Vagina (tissue), 2 donors: ENCODE data around the gene GBP7. TPM values are rescaled to one million over a fixed set of nuclear protein-coding genes. Genes with fewer than 3 reads are reported as not detected.

ENCODE experiments used
- DNase-seq, 2 donors: peaks; one replicate each; pipeline ENCODE4 v3.0.0-alpha.2; 2017; ENCODE audit errors: extremely low spot score in 2 of 2
- H3K27ac ChIP-seq: fragments of 200-600 bp; sonication (generic); one replicate; pipeline ENCODE4 v1.5.1; 2019
- H3K27me3 ChIP-seq: fragments of 200-600 bp; sonication (generic); one replicate; pipeline ENCODE4 v1.5.1; 2019
- H3K36me3 ChIP-seq, 2 donors: fragments of 200-600 bp; sonication (generic); one replicate each; pipeline ENCODE4 v1.5.1; 2017 to 2019
- H3K4me1 ChIP-seq: fragments of 200-600 bp; sonication (generic); one replicate; pipeline ENCODE4 v1.5.1; 2019
- H3K4me3 ChIP-seq, 2 donors: fragments of 200-600 bp; sonication (generic); 1 replicate in 1 of 2; 2 replicates in 1 of 2; pipeline ENCODE4 v1.5.1; 2016 to 2019
- H3K9me3 ChIP-seq: fragments of 200-600 bp; sonication (generic); one replicate; pipeline ENCODE4 v1.5.1; 2019
- CTCF ChIP-seq, 3 experiments: fragments of 450-650 bp in 2 of 3; fragments of 200-600 bp in 1 of 3; sonication (generic) in 1 of 3; IDR thresholded peaks; one replicate each; pipeline ENCODE4 v1.5.1; 2017 to 2019; ENCODE audit warnings: antibody characterized with exemption in 3 of 3, mild to moderate bottlenecking in 2 of 3, moderate library complexity in 2 of 3
- POLR2A ChIP-seq, 2 donors: fragments of 450-650 bp; IDR thresholded peaks; one replicate each; pipeline ENCODE4 v1.6.1; 2017; ENCODE audit warnings: antibody characterized with exemption in 2 of 2, mild to moderate bottlenecking in 2 of 2, moderate library complexity in 2 of 2
- POLR2AphosphoS5 ChIP-seq, 2 donors: sonication (generic); formaldehyde crosslinking; IDR thresholded peaks; one replicate each; pipeline ENCODE4 v1.9.0; 2017; ENCODE audit warnings: antibody characterized with exemption in 2 of 2, mild to moderate bottlenecking in 2 of 2, low read depth in 1 of 2; ENCODE audit not compliant: insufficient read depth in 1 of 2
- intact Hi-C: fragments of 100-400 bp; cut with DNase I; formaldehyde crosslinking; loops from one replicate; pipeline ENCODE4 v1.15.1; 2023
- total RNA-seq: library from RNA; depleted of rRNA; stranded (reverse); fragments of >200 nt; gene quantifications from one replicate; pipeline ENCODE4 v1.2.3, GENCODE V29; 2016

The GBP7 gene
- total RNA-seq, 1 donor from 2014 or later = not detected

GRCh38 chr1:89151047-89151446 is 24.8 kb downstream of the GBP7 start:
- TF ChIP-seq POLR2AphosphoS5 (IDR thresholded peaks at IDR 0.05; ENCODE audit: insufficient read depth in 1 of 2, low read depth in 1 of 2) (no peak), CTCF (IDR thresholded peaks at IDR 0.05) (no peak), POLR2A (IDR thresholded peaks at IDR 0.05) (no peak)
- no peaks in the 10 kb centered on the region for H3K36me3 ChIP-seq
- no peak for DNase-seq
- intact Hi-C loops = no loop called here
- no peak overlapping the region for H3K4me3 ChIP-seq
- H3K9me3 ChIP-seq = no peaks in the 10 kb centered on the region
- H3K27me3 ChIP-seq = no peaks in the 10 kb centered on the region
- H3K4me1 ChIP-seq = no peaks in the 10 kb centered on the region
- no peak overlapping the region for H3K27ac ChIP-seq

- intact Hi-C loops = no loop called here
- no peak overlapping the region for H3K4me3 ChIP-seq
- no peak overlapping the region for H3K27ac ChIP-seq
- no peaks in the 10 kb centered on the region for H3K27me3 ChIP-seq
- H3K9me3 ChIP-seq = no peaks in the 10 kb centered on the region
- no peak for DNase-seq
- H3K4me1 ChIP-seq = no peaks in the 10 kb centered on the region
- H3K36me3 ChIP-seq = no peaks in the 10 kb centered on the region
- no peak for TF ChIP-seq POLR2AphosphoS5 (IDR thresholded peaks at IDR 0.05; ENCODE audit: insufficient read depth in 1 of 2, low read depth in 1 of 2)
- no peak for TF ChIP-seq POLR2A (IDR thresholded peaks at IDR 0.05)
- no peak for TF ChIP-seq CTCF (IDR thresholded peaks at IDR 0.05)
Observed at GRCh38 chr1:89149976-89150375, 25.8 kb downstream of the GBP7 start.

- no peak overlapping the region for H3K4me3 ChIP-seq
- H3K27ac ChIP-seq = no peak overlapping the region
- H3K9me3 ChIP-seq = no peaks in the 10 kb centered on the region
- no peaks in the 10 kb centered on the region for H3K27me3 ChIP-seq
- intact Hi-C loops = no loop called here
- TF ChIP-seq POLR2AphosphoS5 (IDR thresholded peaks at IDR 0.05; ENCODE audit: insufficient read depth in 1 of 2, low read depth in 1 of 2) (no peak), POLR2A (IDR thresholded peaks at IDR 0.05) (no peak), CTCF (IDR thresholded peaks at IDR 0.05) (no peak)
- H3K4me1 ChIP-seq = no peaks in the 10 kb centered on the region
- DNase-seq = no peak
- no peaks in the 10 kb centered on the region for H3K36me3 ChIP-seq
Observed at GRCh38 chr1:89149229-89149628, 26.6 kb downstream of the GBP7 start.

- H3K4me3 ChIP-seq = no peak overlapping the region
- no peak overlapping the region for H3K27ac ChIP-seq
- H3K27me3 ChIP-seq = no peaks in the 10 kb centered on the region
- no peaks in the 10 kb centered on the region for H3K4me1 ChIP-seq
- DNase-seq = no peak
- no peaks in the 10 kb centered on the region for H3K9me3 ChIP-seq
- intact Hi-C loops = loop anchor here (1.0 kb wide), 1 partner anchor 22 kb away; the partner anchor contains the start of gene GBP2
- no peaks in the 10 kb centered on the region for H3K36me3 ChIP-seq
- no peak for TF ChIP-seq POLR2AphosphoS5 (IDR thresholded peaks at IDR 0.05; ENCODE audit: insufficient read depth in 1 of 2, low read depth in 1 of 2)
- no peak for TF ChIP-seq POLR2A (IDR thresholded peaks at IDR 0.05)
- TF ChIP-seq CTCF (IDR thresholded peaks at IDR 0.05) = no peak
Observed at GRCh38 chr1:89147678-89148658, 27.8 kb downstream of the GBP7 start.

GRCh38 chr1:89146721-89147120 is 29.1 kb downstream of the GBP7 start:
- H3K4me1 ChIP-seq = no peaks in the 10 kb centered on the region
- no peaks in the 10 kb centered on the region for H3K27me3 ChIP-seq
- no peak for TF ChIP-seq POLR2AphosphoS5 (IDR thresholded peaks at IDR 0.05; ENCODE audit: insufficient read depth in 1 of 2, low read depth in 1 of 2)
- TF ChIP-seq CTCF (IDR thresholded peaks at IDR 0.05) = no peak
- no peak for TF ChIP-seq POLR2A (IDR thresholded peaks at IDR 0.05)
- H3K9me3 ChIP-seq = no peaks in the 10 kb centered on the region
- no peak overlapping the region for H3K4me3 ChIP-seq
- H3K36me3 ChIP-seq = no peaks in the 10 kb centered on the region
- no peak for DNase-seq
- intact Hi-C loops = loop anchor here (1.0 kb wide), 1 partner anchor 20 kb away; the partner anchor contains the start of gene GBP2
- no peak overlapping the region for H3K27ac ChIP-seq
